ENCODE data around the gene C2orf74. TPM values are rescaled to one million over a fixed set of nuclear protein-coding genes. Genes with fewer than 3 reads are reported as not detected.

Gene C2orf74
- polyA plus RNA-seq, 1 donor (not counting 4 experiments of a cell fraction or from before 2014, with no cell fraction given): 24.3 TPM

- DNase-seq (ENCODE audit: low read depth, low spot score) (no peak), FAIRE-seq (no peak)
- no peak overlapping the region for H3K4me2 ChIP-seq (ENCODE audit: control insufficient read depth, extremely low read depth, insufficient read depth, low read depth, low read length)
- H3K27me3 ChIP-seq (ENCODE audit: control insufficient read depth, extremely low read depth, insufficient read depth, low read length): no peaks in the 10 kb centered on the region
- no peaks in the 10 kb centered on the region for H3K9me1 ChIP-seq (ENCODE audit: control insufficient read depth, extremely low read depth, insufficient read depth, low read length)
- no peak overlapping the region for H2AFZ ChIP-seq (ENCODE audit: control insufficient read depth, low read length)
- H3K4me3 ChIP-seq (ENCODE audit: control insufficient read depth in 2 of 3, extremely low read depth in 1 of 3, insufficient read depth in 2 of 3, low read depth in 1 of 3, low read length in 3 of 3): no peak overlapping the region
- H4K20me1 ChIP-seq (ENCODE audit: control insufficient read depth, extremely low read depth, insufficient read depth, low read length): no peaks in the 10 kb centered on the region
- peaks cover 33% of the 10 kb centered on the region for H3K4me1 ChIP-seq (ENCODE audit: control insufficient read depth, extremely low read depth, insufficient read depth, low read length)
- peaks cover 19 to 49% of the 10 kb centered on the region in 2 experiments for H3K36me3 ChIP-seq (ENCODE audit: control insufficient read depth in 2 of 2, extremely low read depth in 1 of 2, insufficient read depth in 2 of 2, low read length in 2 of 2)
- peaks cover 8% of the 10 kb centered on the region for H3K79me2 ChIP-seq (ENCODE audit: control insufficient read depth, insufficient read depth, low read length)
- dilution Hi-C loops (cut with MboI; ENCODE audit: extremely low pct_ligation_motif_present, low sequenced_read_pairs): no loop called here
- no peaks in the 10 kb centered on the region for H3K9me3 ChIP-seq (ENCODE audit: control insufficient read depth, low read depth, low read length)
- TF ChIP-seq EZH2 (IDR thresholded peaks at IDR 0.05; ENCODE audit: low read length): no peak
- TF ChIP-seq, protein P1, sequence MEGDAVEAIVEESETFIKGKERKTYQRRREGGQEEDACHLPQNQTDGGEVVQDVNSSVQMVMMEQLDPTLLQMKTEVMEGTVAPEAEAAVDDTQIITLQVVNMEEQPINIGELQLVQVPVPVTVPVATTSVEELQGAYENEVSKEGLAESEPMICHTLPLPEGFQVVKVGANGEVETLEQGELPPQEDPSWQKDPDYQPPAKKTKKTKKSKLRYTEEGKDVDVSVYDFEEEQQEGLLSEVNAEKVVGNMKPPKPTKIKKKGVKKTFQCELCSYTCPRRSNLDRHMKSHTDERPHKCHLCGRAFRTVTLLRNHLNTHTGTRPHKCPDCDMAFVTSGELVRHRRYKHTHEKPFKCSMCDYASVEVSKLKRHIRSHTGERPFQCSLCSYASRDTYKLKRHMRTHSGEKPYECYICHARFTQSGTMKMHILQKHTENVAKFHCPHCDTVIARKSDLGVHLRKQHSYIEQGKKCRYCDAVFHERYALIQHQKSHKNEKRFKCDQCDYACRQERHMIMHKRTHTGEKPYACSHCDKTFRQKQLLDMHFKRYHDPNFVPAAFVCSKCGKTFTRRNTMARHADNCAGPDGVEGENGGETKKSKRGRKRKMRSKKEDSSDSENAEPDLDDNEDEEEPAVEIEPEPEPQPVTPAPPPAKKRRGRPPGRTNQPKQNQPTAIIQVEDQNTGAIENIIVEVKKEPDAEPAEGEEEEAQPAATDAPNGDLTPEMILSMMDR (optimal IDR thresholded peaks at IDR 0.05 in 1 of 3, IDR thresholded peaks at IDR 0.05 in 1 of 3, conservative IDR thresholded peaks at IDR 0.05 in 1 of 3; ENCODE audit: extremely low read depth in 1 of 3, insufficient read depth in 2 of 3, low read length in 3 of 3): no peak
- no peak overlapping the region for H3K27ac ChIP-seq (ENCODE audit: control insufficient read depth, insufficient read depth, low read length)
- no peak overlapping the region for H3K9ac ChIP-seq (ENCODE audit: control insufficient read depth, extremely low read depth, insufficient read depth, low read length)
Measured at GRCh38 chr2:61182059-61182383, 20.0 kb downstream of the C2orf74 start.

- Histone ChIP-seq H3K9ac (ENCODE audit: control insufficient read depth, extremely low read depth, insufficient read depth, low read length) (no peak overlapping the region), H3K4me3 (ENCODE audit: control insufficient read depth in 2 of 3, extremely low read depth in 1 of 3, insufficient read depth in 2 of 3, low read depth in 1 of 3, low read length in 3 of 3) (no peak overlapping the region), H2AFZ (ENCODE audit: control insufficient read depth, low read length) (no peak overlapping the region), H3K27me3 (ENCODE audit: control insufficient read depth, extremely low read depth, insufficient read depth, low read length) (no peaks in the 10 kb centered on the region), H3K9me3 (ENCODE audit: control insufficient read depth, low read depth, low read length) (no peaks in the 10 kb centered on the region), H3K36me3 (ENCODE audit: control insufficient read depth in 2 of 2, extremely low read depth in 1 of 2, insufficient read depth in 2 of 2, low read length in 2 of 2) (peaks cover 25 to 59% of the 10 kb centered on the region in 2 experiments), H3K4me2 (ENCODE audit: control insufficient read depth, extremely low read depth, insufficient read depth, low read depth, low read length) (no peak overlapping the region), H3K79me2 (ENCODE audit: control insufficient read depth, insufficient read depth, low read length) (no peaks in the 10 kb centered on the region), H3K4me1 (ENCODE audit: control insufficient read depth, extremely low read depth, insufficient read depth, low read length) (peaks cover 22% of the 10 kb centered on the region), H4K20me1 (ENCODE audit: control insufficient read depth, extremely low read depth, insufficient read depth, low read length) (no peaks in the 10 kb centered on the region), H3K9me1 (ENCODE audit: control insufficient read depth, extremely low read depth, insufficient read depth, low read length) (peaks cover 2% of the 10 kb centered on the region), H3K27ac (ENCODE audit: control insufficient read depth, insufficient read depth, low read length) (no peak overlapping the region)
- TF ChIP-seq, protein P1 (optimal IDR thresholded peaks at IDR 0.05 in 1 of 3, IDR thresholded peaks at IDR 0.05 in 1 of 3, conservative IDR thresholded peaks at IDR 0.05 in 1 of 3; ENCODE audit: extremely low read depth in 1 of 3, insufficient read depth in 2 of 3, low read length in 3 of 3): no peak
- FAIRE-seq (no peak), DNase-seq (ENCODE audit: low read depth, low spot score) (no peak)
- dilution Hi-C loops (cut with MboI; ENCODE audit: extremely low pct_ligation_motif_present, low sequenced_read_pairs): no loop called here
Measured at GRCh38 chr2:61183795-61184194, 21.8 kb downstream of the C2orf74 start.
